Heart right ventricle (tissue), 16 donors: ENCODE measurements around the gene C1orf74. TPM values are rescaled to one million over a fixed set of nuclear protein-coding genes. Genes with fewer than 3 reads are reported as not detected.
A peak's percentile ranks its signal among the peaks of the same experiment; 100 is the strongest.

Experiments used
- ATAC-seq, 8 donors: fragments of 200-7000 bp; cut with Tn5 transposase; one replicate each; pipeline ENCODE4 v1.9.1; 2020; ENCODE audit warnings: mild to moderate bottlenecking in 8 of 8, moderate library complexity in 8 of 8, moderate number of reproducible peaks in 1 of 8
- DNase-seq, 2 donors: peaks; one replicate each; pipeline ENCODE4 v3.0.0-alpha.2; 2020
- H3K27ac ChIP-seq, 10 donors: fragments of 200-600 bp; sonication (generic) in 2 of 10; one replicate each; pipeline versions ENCODE4 v1.5.0 to v1.8.0; 2020 to 2022; ENCODE audit warnings: mild to moderate bottlenecking in 3 of 10
- H3K27me3 ChIP-seq, 7 donors: fragments of 200-600 bp; one replicate each; pipeline ENCODE4 v1.8.0; 2021 to 2022; ENCODE audit warnings: mild to moderate bottlenecking in 2 of 7
- H3K36me3 ChIP-seq, 9 donors: fragments of 200-600 bp; sonication (generic) in 1 of 9; one replicate each; pipeline versions ENCODE4 v1.5.0 to v1.8.0; 2020 to 2022; ENCODE audit warnings: mild to moderate bottlenecking in 2 of 9
- H3K4me1 ChIP-seq, 9 donors: fragments of 200-600 bp; sonication (generic) in 1 of 9; one replicate each; pipeline versions ENCODE4 v1.5.0 to v1.8.0; 2020 to 2022; ENCODE audit warnings: mild to moderate bottlenecking in 4 of 9
- H3K4me3 ChIP-seq, 10 donors: fragments of 200-600 bp; sonication (generic) in 2 of 10; one replicate each; pipeline versions ENCODE4 v1.5.0 to v1.8.0; 2020 to 2022; ENCODE audit warnings: mild to moderate bottlenecking in 7 of 10, moderate library complexity in 2 of 10
- H3K9me3 ChIP-seq, 11 donors: fragments of 200-600 bp in 10 of 11; sonication (generic) in 2 of 11; one replicate each; pipeline versions ENCODE4 v1.5.0 to v1.8.0; 2013 to 2022; ENCODE audit warnings: mild to moderate bottlenecking in 2 of 11, control low read depth in 1 of 11, moderate library complexity in 1 of 11
- WGBS, 2 donors: extraction: QIAGEN DNeasy Blood & Tissue Kit; methylation state at CpG; one replicate each; pipeline ENCODE4 v1.1.7; 2013; ENCODE audit warnings: inconsistent platforms in 1 of 2; 5-methylcytosine and 5-hydroxymethylcytosine counted together
- intact Hi-C, 10 donors: fragments of 100-400 bp; cut with DNase I; formaldehyde crosslinking; loops; one replicate each; pipeline versions ENCODE4 v1.11.1 to v1.14.2; 2022
- polyA plus RNA-seq, 2 donors: library from polyadenylated mRNA; stranded (reverse); fragments of 200-250 nt; gene quantifications; one replicate each; pipeline ENCODE4 v1.2.3, GENCODE V29; 2013
- total RNA-seq, 10 donors: library from RNA; stranded (reverse); fragmentation: NEBNext Ultra II Directional in 3 of 10; extraction: Animal tissue kit (Norgen Biotek cat#: 25700) in 3 of 10; gene quantifications; one replicate each; pipeline versions ENCODE4 v1.2.1 to v1.2.4, GENCODE V29; 2021 to 2023
- TF ChIP-seq, protein P1 (sequence below), 9 donors: fragments of 200-600 bp; sonication (generic) in 2 of 9; IDR thresholded peaks; one replicate each; pipeline versions ENCODE4 v1.5.0 to v1.8.0; 2021 to 2022; ENCODE audit warnings: antibody characterized with exemption in 9 of 9, mild to moderate bottlenecking in 5 of 9, moderate library complexity in 1 of 9
- donor health status: Arrhythmogenic right ventricular cardiomyopathy.
- donor health status: ischemic (EF 13 %, LVEDD 7.1; RV severe dilation, severe dysfunction).
- donor health status: healthy with polysubstance abuse.
- donor health status: DM: no; HTN: yes; CAD: no.
- donor health status: DM: no; HTN: no; CAD: no.
- donor health status: ischemic (EF 25% LVEDD 6.9; RV normal size, moderate dysfunction).
- donor health status: ischemic (EF 25% LVEDD 5.7; RV mildly dilated, moderate dysfunction).
- donor health status: healthy.
- donor health status: DM: yes; HTN: yes; CAD: no.
- donor health status: Ischemic cardiomyopathy.
- donor health status: ischemic (EF 35%, LVEDD 5.7; RV mildly dilated, moderate dysfunction).
- donor health status: nonischemic (EF 11% LVEDD 7.7; RV severe dilation, severe dysfunction).
- donor health status: DM: yes; HTN: yes; CAD: no.
- donor health status: PGD.
- donor health status: ischemic (EF 29% LVEDD 5.4; RV normal size, mild dysfunction).
- donor health status: nonischemic (EF 23%, LVEDD 6.1; RV moderate dilation, normal function).

Gene C1orf74
- total and polyA plus RNA-seq, 12 donors: 1.0 to 2.8 (median 1.8) TPM

- WGBS, 2 donors: 48 to 56% methylated on average over 6 of the region's 6 CpGs
- H3K36me3 ChIP-seq: peaks cover 0 to 34% (median 0%) of the 10 kb centered on the region in 9 donors
- H3K4me1 ChIP-seq: peaks cover 8 to 40% (median 22%) of the 10 kb centered on the region in 9 donors
- no peaks in the 10 kb centered on the region for H3K9me3 ChIP-seq
- intact Hi-C loops: no loop called here
- no peak overlapping the region for H3K4me3 ChIP-seq
- ATAC-seq (no peak), DNase-seq (no peak)
- H3K27me3 ChIP-seq: no peaks in the 10 kb centered on the region
- no peak overlapping the region for H3K27ac ChIP-seq
- TF ChIP-seq, protein P1, sequence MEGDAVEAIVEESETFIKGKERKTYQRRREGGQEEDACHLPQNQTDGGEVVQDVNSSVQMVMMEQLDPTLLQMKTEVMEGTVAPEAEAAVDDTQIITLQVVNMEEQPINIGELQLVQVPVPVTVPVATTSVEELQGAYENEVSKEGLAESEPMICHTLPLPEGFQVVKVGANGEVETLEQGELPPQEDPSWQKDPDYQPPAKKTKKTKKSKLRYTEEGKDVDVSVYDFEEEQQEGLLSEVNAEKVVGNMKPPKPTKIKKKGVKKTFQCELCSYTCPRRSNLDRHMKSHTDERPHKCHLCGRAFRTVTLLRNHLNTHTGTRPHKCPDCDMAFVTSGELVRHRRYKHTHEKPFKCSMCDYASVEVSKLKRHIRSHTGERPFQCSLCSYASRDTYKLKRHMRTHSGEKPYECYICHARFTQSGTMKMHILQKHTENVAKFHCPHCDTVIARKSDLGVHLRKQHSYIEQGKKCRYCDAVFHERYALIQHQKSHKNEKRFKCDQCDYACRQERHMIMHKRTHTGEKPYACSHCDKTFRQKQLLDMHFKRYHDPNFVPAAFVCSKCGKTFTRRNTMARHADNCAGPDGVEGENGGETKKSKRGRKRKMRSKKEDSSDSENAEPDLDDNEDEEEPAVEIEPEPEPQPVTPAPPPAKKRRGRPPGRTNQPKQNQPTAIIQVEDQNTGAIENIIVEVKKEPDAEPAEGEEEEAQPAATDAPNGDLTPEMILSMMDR (IDR thresholded peaks at IDR 0.05): no peak
These were observed 12.2 kb downstream of the C1orf74 start for GRCh38 chr1:209772126-209772525.

DNA sequence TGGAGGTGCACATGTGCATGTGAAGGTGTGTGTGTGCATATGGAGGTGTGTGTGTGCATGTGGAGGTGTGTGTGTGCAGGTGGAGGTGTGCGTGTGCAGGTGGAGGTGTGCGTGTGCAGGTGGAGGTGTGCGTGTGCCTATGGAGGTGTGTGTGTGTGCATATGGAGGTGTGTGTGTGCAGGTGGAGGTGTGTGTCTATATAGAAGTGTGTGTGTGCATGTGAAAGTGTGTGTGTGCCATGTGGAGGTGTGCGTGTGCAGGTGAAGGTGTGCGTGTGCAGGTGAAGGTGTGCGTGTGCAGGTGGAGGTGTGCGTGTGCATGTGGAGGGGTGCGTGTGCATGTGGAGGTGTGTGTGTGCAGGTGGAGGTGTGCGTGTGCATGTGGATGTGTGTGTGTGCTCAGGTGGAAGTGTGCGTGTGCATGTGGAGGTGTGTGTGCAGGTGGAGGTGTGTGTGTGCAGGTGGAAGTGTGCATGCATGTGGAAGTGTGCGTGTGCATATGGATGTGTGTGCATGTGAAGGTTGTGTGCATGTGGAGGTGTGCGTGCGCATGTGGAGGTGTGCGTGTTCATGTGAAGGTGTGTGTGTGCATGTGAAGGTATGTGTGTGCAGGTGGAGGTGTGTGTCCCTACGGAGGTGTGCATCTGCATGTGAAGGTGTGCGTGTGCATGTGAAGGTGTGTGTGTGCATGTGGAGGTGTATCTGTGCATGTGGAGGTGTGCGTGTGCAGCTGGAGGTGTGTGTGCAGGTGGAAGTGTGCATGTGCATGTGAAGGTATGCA is 13.5 kb downstream of the C1orf74 start:
- TF ChIP-seq, protein P1 (IDR thresholded peaks at IDR 0.05): no peak
- Histone ChIP-seq H3K4me1 (peaks cover 8 to 51% (median 22%) of the 10 kb centered on the region in 9 donors), H3K9me3 (no peaks in the 10 kb centered on the region), H3K4me3 (peak overlapping the region in 1 of 10 donors; percentile 45), H3K27ac (no peak overlapping the region), H3K36me3 (peaks cover 0 to 21% (median 0%) of the 10 kb centered on the region in 9 donors), H3K27me3 (no peaks in the 10 kb centered on the region)
- DNase-seq (no peak), ATAC-seq (no peak)
- intact Hi-C loops: no loop called here
- WGBS, 2 donors: 96 to 97% methylated on average over 17 of the region's 17 CpGs

DNA sequence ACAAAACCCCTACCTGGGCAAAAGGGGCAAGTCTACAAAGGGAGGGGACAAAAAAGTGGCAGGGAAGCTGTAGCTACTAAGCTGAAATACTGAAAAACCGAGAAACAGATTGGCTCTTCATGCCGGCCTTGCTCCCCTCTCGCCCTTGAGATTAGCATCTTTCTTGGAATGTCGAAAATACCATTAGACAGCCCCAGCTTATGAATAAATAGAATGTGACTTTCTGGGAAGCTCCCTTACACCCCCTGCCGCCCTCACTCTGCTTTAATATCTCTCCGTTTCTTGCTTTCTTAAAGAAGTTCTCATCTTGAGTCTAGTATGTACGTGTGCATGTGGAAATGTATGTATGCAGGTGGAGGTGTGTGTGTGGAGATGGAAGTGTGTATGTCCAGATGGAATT is 14.4 kb downstream of the C1orf74 start:
- intact Hi-C loops: no loop called here
- TF ChIP-seq, protein P1 (IDR thresholded peaks at IDR 0.05): peak in 1 of 9 donors; percentile 11
- Histone ChIP-seq H3K4me3 (peak overlapping the region in 4 of 10 donors; percentile 1 to 45 (median 16)), H3K27me3 (no peaks in the 10 kb centered on the region), H3K4me1 (peaks cover 8 to 54% (median 22%) of the 10 kb centered on the region in 9 donors), H3K27ac (peak overlapping the region; percentile 56 to 90 (median 80)), H3K36me3 (peaks cover 0 to 19% (median 0%) of the 10 kb centered on the region in 9 donors), H3K9me3 (no peaks in the 10 kb centered on the region)
- 47 to 65% methylated on average over 7 of the region's 7 CpGs for WGBS, 2 donors
- DNase-seq (no peak), ATAC-seq (no peak)

GRCh38 chr1:209769171-209769904 is 15.0 kb downstream of the C1orf74 start:
- H3K4me3 ChIP-seq: peak overlapping the region in 4 of 10 donors; percentile 1 to 45 (median 16)
- no peaks in the 10 kb centered on the region for H3K27me3 ChIP-seq
- intact Hi-C loops: no loop called here
- H3K27ac ChIP-seq: peak overlapping the region; percentile 56 to 90 (median 80)
- DNase-seq (peak; percentile 70 to 80), ATAC-seq (peak; percentile 84 to 93 (median 90))
- H3K4me1 ChIP-seq: peaks cover 8 to 48% (median 22%) of the 10 kb centered on the region in 9 donors
- H3K36me3 ChIP-seq: peaks cover 0 to 16% (median 0%) of the 10 kb centered on the region in 9 donors
- 5 to 9% methylated on average over 13 of the region's 13 CpGs for WGBS, 2 donors
- no peaks in the 10 kb centered on the region for H3K9me3 ChIP-seq
- TF ChIP-seq, protein P1 (IDR thresholded peaks at IDR 0.05): no peak
